ENCODE results near the gene FGF2.
A peak's percentile ranks its signal among the peaks of the same experiment; 100 is the strongest.
"Not testable (repeated sequence)": the region's sequence is repeated elsewhere in the genome, so short reads cannot be mapped to it uniquely, and the experiment has no call there.

Gene FGF2
- total RNA-seq, result 0 to 0.15 (median 0.06) reads per million in 4 donors

DNA sequence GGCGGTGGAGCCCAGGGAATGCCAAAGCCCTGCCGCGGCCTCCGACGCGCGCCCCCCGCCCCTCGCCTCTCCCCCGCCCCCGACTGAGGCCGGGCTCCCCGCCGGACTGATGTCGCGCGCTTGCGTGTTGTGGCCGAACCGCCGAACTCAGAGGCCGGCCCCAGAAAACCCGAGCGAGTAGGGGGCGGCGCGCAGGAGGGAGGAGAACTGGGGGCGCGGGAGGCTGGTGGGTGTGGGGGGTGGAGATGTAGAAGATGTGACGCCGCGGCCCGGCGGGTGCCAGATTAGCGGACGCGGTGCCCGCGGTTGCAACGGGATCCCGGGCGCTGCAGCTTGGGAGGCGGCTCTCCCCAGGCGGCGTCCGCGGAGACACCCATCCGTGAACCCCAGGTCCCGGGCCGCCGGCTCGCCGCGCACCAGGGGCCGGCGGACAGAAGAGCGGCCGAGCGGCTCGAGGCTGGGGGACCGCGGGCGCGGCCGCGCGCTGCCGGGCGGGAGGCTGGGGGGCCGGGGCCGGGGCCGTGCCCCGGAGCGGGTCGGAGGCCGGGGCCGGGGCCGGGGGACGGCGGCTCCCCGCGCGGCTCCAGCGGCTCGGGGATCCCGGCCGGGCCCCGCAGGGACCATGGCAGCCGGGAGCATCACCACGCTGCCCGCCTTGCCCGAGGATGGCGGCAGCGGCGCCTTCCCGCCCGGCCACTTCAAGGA is at the start of gene FGF2:
Gene FGF2, plus strand, starts transcription at position 279 of the 705 bp plus-strand sequence. Its CDS starts 344 bp downstream, at position 623.
- DNase-seq, result peak in 2 of 5 donors; percentile 17 to 26

DNA sequence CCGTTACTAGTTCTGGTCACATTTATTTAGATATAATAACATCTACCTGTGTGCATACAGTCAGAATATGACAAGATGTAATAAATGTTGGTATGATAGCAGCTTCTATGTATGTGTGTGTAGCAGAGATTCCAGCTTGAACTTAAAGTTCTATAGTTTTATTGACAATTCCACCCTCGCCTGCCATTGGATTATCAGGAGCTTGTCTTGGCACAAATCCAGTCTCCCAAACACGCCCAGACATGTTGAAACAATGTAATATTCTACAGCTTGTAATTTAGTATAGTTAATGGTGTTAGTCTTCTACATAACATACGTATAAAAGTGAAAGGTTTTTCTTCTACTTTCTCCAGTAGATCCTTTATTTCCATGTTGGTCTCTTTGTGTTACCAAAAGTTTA is 49.7 kb upstream of the FGF2 start:
- no peak for DNase-seq

- no peak for DNase-seq
These were observed 48.6 kb upstream of the FGF2 start for GRCh38 chr4:122777846-122778673.

DNA sequence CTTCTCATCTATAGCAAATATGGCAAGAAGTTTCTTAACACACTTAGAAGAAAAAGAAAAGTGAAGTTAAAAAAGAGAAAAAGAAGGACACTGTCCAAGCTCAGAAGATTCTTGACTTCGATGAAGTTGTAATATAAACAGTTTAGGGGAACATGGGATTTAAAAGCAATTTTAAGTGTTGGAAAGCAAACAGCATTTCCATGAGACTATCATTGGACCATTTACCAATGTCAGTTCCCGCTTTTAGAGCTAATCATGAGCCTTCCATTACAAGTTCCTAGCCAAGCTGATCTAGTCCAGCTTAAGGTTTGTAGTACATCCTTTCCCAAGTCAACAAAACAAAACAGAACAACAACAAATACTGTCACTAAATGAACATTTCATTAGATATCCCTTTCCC is 45.1 kb upstream of the FGF2 start:
- no peak for DNase-seq

DNA sequence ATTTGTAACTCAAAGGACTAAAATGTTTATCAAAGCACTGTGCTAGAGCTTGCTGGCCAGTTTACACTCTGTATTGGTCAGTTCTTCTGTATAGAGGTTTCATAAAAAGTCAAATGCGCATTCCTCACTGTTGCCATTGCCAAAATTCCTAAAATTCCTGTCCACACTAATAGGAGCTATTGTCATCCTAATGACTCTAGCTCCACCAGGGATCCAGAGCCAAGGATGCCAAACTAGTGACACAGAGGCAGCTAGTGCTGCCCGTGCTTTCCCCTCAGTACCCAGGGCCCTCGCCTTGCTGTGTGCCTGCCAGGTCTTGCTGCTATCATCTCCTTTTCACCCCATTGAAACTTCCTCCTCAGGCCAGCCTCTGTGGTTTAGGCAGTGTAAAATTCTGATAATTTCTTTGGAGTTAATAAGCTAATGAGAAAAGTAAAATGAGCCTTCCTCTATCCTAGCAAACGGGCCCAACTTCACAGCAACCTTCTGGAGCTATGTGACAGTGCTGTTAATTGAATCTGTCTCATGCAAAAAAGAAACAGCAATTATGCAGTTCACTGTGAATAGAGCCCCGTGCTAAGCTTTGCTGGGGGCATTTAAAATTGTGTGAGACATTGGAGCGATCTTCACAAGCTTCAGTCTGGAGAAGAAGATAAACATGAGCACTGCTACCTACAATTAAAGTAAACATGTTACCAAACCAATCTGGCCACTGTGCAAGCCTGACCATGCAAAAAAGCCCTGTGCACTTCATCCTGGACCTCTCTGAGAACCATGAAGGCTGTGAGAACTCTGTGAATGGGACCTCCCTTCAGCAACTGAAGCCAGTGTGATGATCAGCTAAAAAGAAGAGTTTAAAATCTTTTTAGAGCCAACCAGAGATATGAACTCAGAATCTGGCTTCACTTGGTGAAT is 43.1 kb upstream of the FGF2 start:
- DNase-seq, result no peak

DNA sequence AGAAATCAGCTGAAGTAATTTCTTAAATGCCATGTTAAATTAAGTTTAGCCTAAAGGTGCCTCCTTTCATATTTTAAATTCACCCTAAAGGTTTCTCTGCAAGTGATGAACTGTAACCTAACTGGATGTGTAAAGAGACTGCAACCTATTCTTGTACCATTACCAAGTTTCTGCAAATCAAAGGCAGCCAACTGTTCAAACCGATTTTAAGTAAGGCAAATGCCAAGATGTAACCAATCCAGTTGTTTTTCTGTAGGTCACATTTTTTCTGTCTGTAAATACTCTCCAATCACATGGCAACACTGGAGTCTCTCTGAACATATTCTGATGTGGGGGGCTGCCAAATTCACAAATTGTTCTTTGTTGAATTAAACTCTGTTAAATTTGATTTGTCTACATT is 42.4 kb upstream of the FGF2 start:
- DNase-seq, result no peak

GRCh38 chr4:122785099-122785498 is 41.5 kb upstream of the FGF2 start:
- no peak for DNase-seq

- peak in 1 of 5 donors; percentile 24 for DNase-seq
These were observed 40.3 kb upstream of the FGF2 start for GRCh38 chr4:122786296-122786695.

GRCh38 chr4:122786920-122787319 is 39.7 kb upstream of the FGF2 start:
- DNase-seq, result not testable (repeated sequence)

DNA sequence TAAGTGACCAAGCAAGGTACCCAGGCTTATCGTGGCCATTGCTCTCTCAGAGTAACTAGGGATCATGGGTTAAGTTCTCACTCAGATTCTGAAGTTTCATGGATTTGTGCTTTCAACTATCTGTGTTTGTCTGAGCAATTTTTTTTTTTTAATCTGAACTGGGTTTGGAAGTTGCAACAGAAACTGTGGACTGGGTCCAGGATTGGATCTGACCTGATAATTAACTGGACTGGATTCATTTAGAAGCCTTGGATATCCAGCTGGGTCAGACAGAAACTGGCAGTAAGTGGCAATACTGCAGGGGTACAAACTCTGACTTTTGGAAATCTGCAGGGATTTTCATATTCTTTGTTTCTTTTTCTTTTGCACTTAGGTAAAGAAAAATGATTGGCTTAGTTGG is 38.7 kb upstream of the FGF2 start:
- no peak for DNase-seq

DNA sequence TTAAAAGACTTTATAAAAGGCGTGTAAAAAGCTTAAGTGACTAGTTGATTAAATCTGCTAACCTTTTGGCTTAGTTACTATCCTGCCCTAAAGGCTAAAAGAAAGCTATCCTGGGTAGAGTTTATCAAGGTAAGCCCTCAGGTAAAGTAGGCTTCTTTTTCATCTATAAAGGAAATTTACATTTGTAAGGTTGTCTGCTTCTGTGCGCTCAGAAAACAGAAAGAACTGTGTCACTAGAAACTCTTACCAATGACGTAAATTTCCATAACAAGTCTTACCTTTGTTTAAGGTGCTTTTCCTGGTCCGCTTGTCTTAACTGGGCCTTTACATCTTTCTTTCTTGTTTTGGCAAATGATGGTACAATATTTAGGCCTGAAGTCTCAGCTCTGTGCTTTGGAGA is 37.7 kb upstream of the FGF2 start:
- DNase-seq, result no peak

GRCh38 chr4:122793811-122794210 is 32.8 kb upstream of the FGF2 start:
- no peak for DNase-seq

DNA sequence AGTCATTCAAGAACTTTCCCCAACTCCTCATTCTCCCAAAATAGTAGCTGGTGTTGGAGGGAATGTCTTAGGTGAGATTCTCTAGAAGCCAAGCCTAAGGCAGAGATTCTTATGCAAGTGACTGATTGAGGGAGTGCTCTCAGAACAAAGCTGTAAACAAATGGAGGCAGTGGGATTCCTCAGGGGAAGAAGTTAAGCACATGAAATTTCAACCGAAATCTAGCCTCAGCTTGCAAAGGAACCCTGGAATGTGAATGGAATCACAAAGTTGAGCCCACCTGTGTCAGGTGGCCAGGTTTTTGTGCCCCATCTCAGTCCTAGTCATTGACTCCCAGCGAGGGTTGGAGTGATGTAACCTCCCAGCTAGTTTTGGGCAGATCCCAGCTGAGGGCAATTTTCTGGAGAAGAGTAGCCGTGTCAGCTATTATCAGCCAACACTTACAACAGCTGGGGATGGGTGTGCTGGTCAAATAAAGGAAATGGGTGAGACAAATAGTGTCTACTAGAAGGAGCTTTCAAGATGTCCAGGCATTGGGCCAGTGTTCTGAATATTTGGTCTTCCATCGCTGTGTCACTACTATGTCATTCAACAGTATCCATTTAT is 29.7 kb upstream of the FGF2 start:
- no peak for DNase-seq

GRCh38 chr4:122797405-122798094 is 29.1 kb upstream of the FGF2 start:
- no peak for DNase-seq

- DNase-seq, result no peak
These were observed 28.5 kb upstream of the FGF2 start for GRCh38 chr4:122798101-122798500.

DNA sequence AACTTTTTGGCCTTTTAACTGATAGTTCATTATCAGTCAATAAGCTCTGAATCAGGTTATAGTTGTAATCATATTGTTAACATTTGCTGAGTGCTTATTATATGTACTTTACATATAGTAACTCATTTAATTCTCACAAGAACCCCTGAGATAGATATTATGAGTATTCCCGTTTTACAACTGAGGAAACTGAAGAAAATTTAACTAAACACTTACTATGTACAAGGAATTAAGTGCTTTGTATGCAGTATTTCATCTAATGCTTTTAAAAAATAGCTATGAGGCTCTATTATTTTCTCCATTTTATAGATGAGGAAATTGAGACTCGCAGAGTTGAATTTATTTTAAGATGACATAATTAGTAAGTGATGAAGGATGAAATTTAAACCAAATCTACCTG is 27.7 kb upstream of the FGF2 start:
- no peak for DNase-seq

DNA sequence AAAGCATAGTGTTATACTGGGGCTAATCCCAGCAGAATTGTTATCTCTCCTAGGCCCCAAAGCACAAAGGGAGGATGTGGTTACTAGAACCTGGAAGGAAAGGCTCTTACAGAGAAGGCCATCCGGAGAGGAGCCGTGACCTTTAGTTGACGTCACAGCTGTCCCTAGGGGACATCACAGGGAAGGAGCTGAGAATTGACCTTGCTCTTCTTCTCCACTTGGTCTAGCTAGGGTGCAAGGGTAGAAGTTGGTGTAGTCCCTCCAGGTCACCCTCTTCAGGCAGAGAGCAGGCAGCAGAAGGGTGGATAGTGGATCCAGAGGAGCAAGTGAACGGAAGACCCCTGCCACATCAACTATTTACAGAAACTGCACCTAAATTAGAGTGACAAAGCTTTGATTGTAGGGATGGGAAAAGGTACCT is 22.8 kb upstream of the FGF2 start:
- no peak for DNase-seq

- no peak for DNase-seq
These were observed 19.5 kb upstream of the FGF2 start for GRCh38 chr4:122806981-122807679.

GRCh38 chr4:122810669-122811068 is 16.0 kb upstream of the FGF2 start:
- no peak for DNase-seq

DNA sequence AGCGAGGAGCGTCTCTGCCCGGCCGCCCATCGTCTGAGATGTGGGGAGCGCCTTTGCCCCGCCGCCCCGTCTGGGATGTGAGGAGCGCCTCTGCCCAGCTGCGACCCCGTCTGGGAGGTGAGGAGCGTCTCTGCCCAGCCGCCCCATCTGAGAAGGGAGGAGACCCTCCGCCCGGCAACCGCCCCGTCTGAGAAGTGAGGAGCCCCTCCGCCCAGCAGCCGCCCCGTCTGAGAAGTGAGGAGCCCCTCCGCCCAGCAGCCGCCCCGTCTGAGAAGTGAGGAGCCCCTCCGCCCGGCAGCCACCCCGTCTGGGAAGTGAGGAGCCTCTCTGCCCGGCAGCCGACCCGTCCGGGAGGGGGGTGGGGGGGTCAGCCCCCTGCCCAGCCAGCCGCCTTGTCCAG is 14.8 kb upstream of the FGF2 start:
- not testable (repeated sequence) for DNase-seq

DNA sequence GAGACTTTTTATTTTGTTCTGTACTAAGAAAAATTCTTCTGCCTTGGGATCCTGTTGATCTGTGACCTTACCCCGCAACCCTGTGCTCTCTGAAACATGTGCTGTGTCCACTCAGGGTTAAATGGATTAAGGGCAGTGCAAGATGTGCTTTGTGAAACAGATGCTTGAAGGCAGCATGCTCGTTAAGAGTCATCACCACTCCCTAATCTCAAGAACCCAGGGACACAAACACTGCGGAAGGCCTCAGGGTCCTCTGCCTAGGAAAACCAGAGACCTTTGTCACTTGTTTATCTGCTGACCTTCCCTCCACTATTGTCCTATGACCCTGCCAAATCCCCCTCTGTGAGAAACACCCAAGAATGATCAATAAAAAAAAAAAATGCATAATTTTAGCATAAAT is 13.8 kb upstream of the FGF2 start:
- not testable (repeated sequence) for DNase-seq

Data from T-helper 1 cell (primary cell).